ENCODE data around the gene MVB12B.

GRCh38 chr9:126419475-126419874 is 92.8 kb downstream of the MVB12B start:
- TF ChIP-seq ZBTB33 (IDR thresholded peaks at IDR 0.05; ENCODE audit: extremely low read depth, insufficient replicate concordance, low read length) (no peak), POLR2AphosphoS5 (IDR thresholded peaks at IDR 0.05; ENCODE audit: low read depth, low read length) (no peak), ELF1 (IDR thresholded peaks at IDR 0.05; ENCODE audit: borderline replicate concordance, low read depth) (no peak), CTCF (IDR thresholded peaks at IDR 0.05 in 2 of 3, conservative IDR thresholded peaks at IDR 0.05 in 1 of 3; ENCODE audit: borderline replicate concordance in 1 of 3, insufficient read depth in 1 of 3, low read depth in 2 of 3, low read length in 2 of 3) (no peak), POLR2A (IDR thresholded peaks at IDR 0.05; ENCODE audit: borderline replicate concordance, extremely low read depth, insufficient read depth, insufficient read length) (no peak), EGR1 (IDR thresholded peaks at IDR 0.05; ENCODE audit: low read depth) (no peak), MAX (IDR thresholded peaks at IDR 0.05) (no peak), EZH2phosphoT487 (IDR thresholded peaks at IDR 0.05; ENCODE audit: borderline replicate concordance) (no peak), CEBPB (IDR thresholded peaks at IDR 0.05; ENCODE audit: low read depth) (no peak), SP1 (IDR thresholded peaks at IDR 0.05; ENCODE audit: low read depth) (no peak)

All from HCT116 (cell line).